OCI-LY7 (cell line): ENCODE measurements around the gene C15orf39. TPM values are rescaled to one million over a fixed set of nuclear protein-coding genes. Genes with fewer than 3 reads are reported as not detected.

Source experiments
- BruUV-seq: library from RNA; stranded (reverse); fragments of 400-500 nt; replicated peaks from 2 replicates; lab custom pipeline; 2021; lab: Mats Ljungman, UMichigan
- CTCF ChIA-PET: fragments of 300-600 bp; sonication (Branson Sonifier 250); formaldehyde crosslinking; loops from one replicate; lab custom pipeline; 2022; ENCODE audit warnings: antibody characterized with exemption; ENCODE audit not compliant: unreplicated experiment; lab: Charles Lee
- POLR2A ChIA-PET: fragments of 300-600 bp; sonication (Branson Sonifier 250); formaldehyde crosslinking; loops from one replicate; lab custom pipeline; 2022; ENCODE audit warnings: antibody characterized with exemption; lab: Charles Lee
- DNase-seq: peaks from one replicate; pipeline ENCODE4 v3.0.0-alpha.2; 2015; ENCODE audit warnings: low spot score
- H2AFZ ChIP-seq: fragments of 200-600 bp; sonication (generic), shearing (Covaris generic); 2 replicates; pipeline ENCODE4 v1.6.1; 2014; ENCODE audit warnings: mild to moderate bottlenecking, antibody characterized with exemption, low read length, moderate library complexity
- H3K27ac ChIP-seq: fragments of 200-600 bp; sonication (generic); 2 replicates; pipeline ENCODE4 v1.5.1; 2014; ENCODE audit warnings: mixed run types, low read depth, mild to moderate bottlenecking, moderate library complexity, low read length, inconsistent platforms; ENCODE audit not compliant: poor library complexity, severe bottlenecking
- H3K36me3 ChIP-seq: fragments of 200-600 bp; sonication (generic); 2 replicates; pipeline ENCODE4 v1.6.1; 2014; ENCODE audit warnings: mild to moderate bottlenecking, antibody characterized with exemption, low read length, moderate library complexity, mixed read lengths; ENCODE audit not compliant: insufficient read depth
- H3K4me1 ChIP-seq: fragments of 200-600 bp; sonication (generic); 2 replicates; pipeline ENCODE4 v1.5.1; 2014; ENCODE audit warnings: mild to moderate bottlenecking, low read length; ENCODE audit not compliant: insufficient read depth, poor library complexity, severe bottlenecking
- H3K4me2 ChIP-seq: fragments of 200-600 bp; sonication (generic); 2 replicates; pipeline ENCODE4 v1.6.1; 2014; ENCODE audit warnings: mild to moderate bottlenecking, low read length
- H3K4me3 ChIP-seq: fragments of 200-600 bp; sonication (generic); 2 replicates; pipeline ENCODE4 v1.5.1; 2014; ENCODE audit warnings: mild to moderate bottlenecking, low read depth, low read length; ENCODE audit not compliant: poor library complexity, severe bottlenecking
- H3K79me2 ChIP-seq: fragments of 200-600 bp; sonication (generic); 2 replicates; pipeline ENCODE4 v1.6.1; 2016; ENCODE audit warnings: low read depth, mild to moderate bottlenecking, low read length, moderate library complexity, mixed read lengths; ENCODE audit not compliant: insufficient read depth
- H3K9me2 ChIP-seq: fragments of 200-600 bp; sonication (generic); 2 replicates; pipeline ENCODE4 v1.6.1; 2016; ENCODE audit warnings: mild to moderate bottlenecking, low read length, mixed read lengths; ENCODE audit not compliant: insufficient read depth
- H3K9me3 ChIP-seq: fragments of 200-600 bp; sonication (generic); 2 replicates; pipeline ENCODE4 v1.6.1; 2014; ENCODE audit warnings: mild to moderate bottlenecking, mixed run types, low read length, mixed read lengths
- H4K20me1 ChIP-seq: fragments of 200-600 bp; sonication (generic); 2 replicates; pipeline ENCODE4 v1.6.1; 2014; ENCODE audit warnings: mild to moderate bottlenecking, antibody characterized with exemption, low read length, moderate library complexity, mixed read lengths; ENCODE audit not compliant: insufficient read depth
- CTCF ChIP-seq: fragments of 200-600 bp; sonication (generic); conservative IDR thresholded peaks from 2 replicates; pipeline ENCODE4 v1.5.1; 2014; ENCODE audit warnings: mild to moderate bottlenecking, antibody characterized with exemption, low read length, moderate library complexity, mixed read lengths
- EZH2phosphoT487 ChIP-seq: fragments of 200-600 bp; sonication (generic); IDR thresholded peaks from 2 replicates; pipeline ENCODE4 v1.6.1; 2018; ENCODE audit warnings: low read depth, borderline replicate concordance, mild to moderate bottlenecking, mixed run types, antibody characterized with exemption, low read length, moderate library complexity, mixed read lengths
- intact Hi-C: fragments of 100-400 bp; cut with micrococcal nuclease; formaldehyde crosslinking; loops from one replicate; pipeline ENCODE4 v1.10.0; 2022; ENCODE audit not compliant: unreplicated experiment
- total RNA-seq, 2 experiments: library from RNA; depleted of rRNA in 1 of 2; stranded (reverse); fragments of >200 nt in 1 of 2; shearing (Covaris generic) in 1 of 2; gene quantifications; 2 replicates each; pipeline ENCODE4 v1.2.3, GENCODE V29; 2014 to 2022

C15orf39 gene
- total RNA-seq, 2 experiments from 2014 or later: 26.5 to 50.2 TPM

GRCh38 chr15:75193272-75193671, 8.4 kb upstream of the C15orf39 start:
- POLR2A ChIA-PET: no interaction called here

GRCh38 chr15:75193976-75194375, 7.7 kb upstream of the C15orf39 start:
- no peak overlapping the region for H2AFZ ChIP-seq
- intact Hi-C loops: no loop called here
- 0 out of 2 replicates have a peak, but pooled peaks cover 3% of the 10 kb centered on the region for H3K9me3 ChIP-seq
- H3K4me2 ChIP-seq: no peak overlapping the region
- H3K4me1 ChIP-seq: peaks cover 11% of the 10 kb centered on the region
- H3K9me2 ChIP-seq: no peaks in the 10 kb centered on the region
- H3K27ac ChIP-seq: no peak overlapping the region
- no peaks in the 10 kb centered on the region for H3K79me2 ChIP-seq
- no peak overlapping the region for H3K4me3 ChIP-seq
- no TSS peak for BruUV-seq
- no peaks in the 10 kb centered on the region for H4K20me1 ChIP-seq
- CTCF ChIA-PET: no interaction called here
- POLR2A ChIA-PET: interaction anchor here (0.5 to 1.1 kb wide), 3 partner anchors 25 to 186 kb away, joined by 3 to 4 read pairs (median 3); no protein-coding TSS in a partner anchor
- H3K36me3 ChIP-seq: no peaks in the 10 kb centered on the region
- DNase-seq: no peak
- TF ChIP-seq CTCF (no peak), EZH2phosphoT487 (no peak)

More at GRCh38 chr15:75193272-75193671, 8.4 kb upstream of the C15orf39 start:
- Histone ChIP-seq H3K4me2 (no peak overlapping the region), H3K27ac (no peak overlapping the region), H4K20me1 (no peaks in the 10 kb centered on the region), H3K9me3 (0 out of 2 replicates have a peak, but pooled peaks cover 3% of the 10 kb centered on the region), H3K36me3 (no peaks in the 10 kb centered on the region), H3K4me3 (no peak overlapping the region), H2AFZ (no peak overlapping the region), H3K79me2 (no peaks in the 10 kb centered on the region), H3K9me2 (no peaks in the 10 kb centered on the region), H3K4me1 (peaks cover 4% of the 10 kb centered on the region)
- TF ChIP-seq CTCF: no peak
- TF ChIP-seq EZH2phosphoT487: no peak
- no peak for DNase-seq
- no TSS peak for BruUV-seq
- CTCF ChIA-PET: no interaction called here
- intact Hi-C loops: no loop called here

DNA sequence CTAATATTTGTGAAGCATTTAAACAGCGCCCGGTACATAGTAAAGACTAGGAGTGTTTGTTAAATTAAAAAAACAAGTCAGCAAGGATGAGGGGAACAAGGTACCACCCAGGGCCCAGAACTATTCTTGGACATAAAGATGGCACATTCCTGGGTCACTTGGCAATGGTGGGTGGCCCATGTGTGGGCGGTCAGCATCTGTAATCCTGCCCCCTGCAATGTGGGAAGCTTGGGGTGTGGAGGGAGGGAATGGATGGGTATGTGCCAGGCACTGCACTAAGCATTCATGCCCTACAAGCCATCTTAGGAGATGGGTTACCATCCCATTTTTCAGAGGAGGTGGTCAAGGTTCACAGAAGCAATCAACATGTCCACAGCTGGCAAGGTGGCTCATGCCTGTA, 7.3 kb upstream of the C15orf39 start:
- no peaks in the 10 kb centered on the region for H3K9me2 ChIP-seq
- no peak for TF ChIP-seq CTCF
- intact Hi-C loops: no loop called here
- no peaks in the 10 kb centered on the region for H3K36me3 ChIP-seq
- H3K4me1 ChIP-seq: peaks cover 15% of the 10 kb centered on the region
- no peaks in the 10 kb centered on the region for H4K20me1 ChIP-seq
- H3K79me2 ChIP-seq: no peaks in the 10 kb centered on the region; the same call in 1 of the 2 replicates
- no peak overlapping the region for H3K4me3 ChIP-seq
- BruUV-seq: no TSS peak
- ChIA-PET POLR2A (interaction anchor here (0.5 to 1.1 kb wide), 3 partner anchors 25 to 186 kb away, joined by 3 to 4 read pairs (median 3); no protein-coding TSS in a partner anchor), CTCF (no interaction called here)
- 0 out of 2 replicates have a peak, but pooled peaks cover 3% of the 10 kb centered on the region for H3K9me3 ChIP-seq
- no peak overlapping the region for H2AFZ ChIP-seq
- DNase-seq: no peak
- H3K27ac ChIP-seq: no peak overlapping the region
- no peak overlapping the region for H3K4me2 ChIP-seq
